ENCODE data around the gene GOLGA1. TPM values are rescaled to one million over a fixed set of nuclear protein-coding genes. Genes with fewer than 3 reads are reported as not detected.
"Not testable (repeated sequence)": the region's sequence is repeated elsewhere in the genome, so short reads cannot be mapped to it uniquely, and the experiment has no call there.

Gene GOLGA1
- total RNA-seq, 2 donors from 2014 or later: 26.4 to 30.5 TPM

DNA sequence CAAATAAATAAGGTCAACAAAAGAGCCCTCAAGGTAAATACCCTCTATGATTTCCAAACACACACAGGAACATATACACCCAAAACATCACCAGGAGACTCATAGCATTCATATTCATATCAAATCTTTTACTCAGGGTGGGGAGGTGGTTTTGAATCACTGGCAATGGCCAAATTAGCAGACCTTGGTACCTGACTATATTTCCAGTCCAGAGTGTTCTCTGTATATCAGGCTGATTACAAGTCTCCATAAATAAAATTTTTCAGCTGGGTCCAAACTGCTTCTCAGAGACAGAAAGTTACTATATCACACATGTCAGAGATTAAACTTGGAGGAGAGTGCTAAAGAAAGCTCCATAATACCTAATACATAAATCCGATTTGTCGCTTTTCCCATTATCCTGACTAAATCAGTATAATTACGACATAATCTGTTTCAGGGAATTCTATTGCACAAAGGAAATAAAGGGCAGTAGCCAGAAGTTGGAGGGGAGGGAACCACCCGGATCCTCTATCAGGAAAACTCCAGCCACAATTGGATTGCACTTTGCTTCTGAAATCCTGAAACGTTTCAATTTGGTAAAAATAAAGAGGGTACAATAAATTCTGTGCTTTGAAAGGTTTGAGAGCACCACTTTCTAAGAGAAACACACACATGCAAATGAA is 7.0 kb upstream of the GOLGA1 start:
- intact Hi-C loops (cut with DNase I, micrococcal nuclease): loop anchor here in 1 of 2 donors (10.0 kb wide), 1 partner anchor 197 kb away; the partner anchor contains the start of gene SCAI
- DNase-seq (no peak), ATAC-seq (no peak)

DNA sequence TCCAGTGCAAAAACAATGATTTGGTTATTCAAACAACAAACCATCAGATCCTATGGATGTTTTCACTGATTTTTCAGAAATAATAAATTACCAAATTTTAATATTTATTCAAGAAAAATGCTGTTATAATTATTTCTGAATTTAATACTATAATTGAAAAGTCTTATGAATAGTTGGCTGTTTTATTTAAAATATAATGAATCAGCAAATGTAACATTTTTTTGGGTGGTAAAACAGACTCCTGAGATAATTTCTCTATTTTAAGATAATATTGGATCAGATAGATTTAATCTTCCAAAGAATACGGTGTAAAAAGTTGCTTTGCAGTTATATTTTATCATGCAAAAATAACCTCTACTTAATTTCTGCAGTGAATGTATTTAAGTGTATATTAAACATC is 5.3 kb upstream of the GOLGA1 start:
- intact Hi-C loops (cut with DNase I, micrococcal nuclease): loop anchor here in 1 of 2 donors (10.0 kb wide), 1 partner anchor 199 kb away; the partner anchor contains the start of gene SCAI
- no peak for DNase-seq
- ATAC-seq: no peak

DNA sequence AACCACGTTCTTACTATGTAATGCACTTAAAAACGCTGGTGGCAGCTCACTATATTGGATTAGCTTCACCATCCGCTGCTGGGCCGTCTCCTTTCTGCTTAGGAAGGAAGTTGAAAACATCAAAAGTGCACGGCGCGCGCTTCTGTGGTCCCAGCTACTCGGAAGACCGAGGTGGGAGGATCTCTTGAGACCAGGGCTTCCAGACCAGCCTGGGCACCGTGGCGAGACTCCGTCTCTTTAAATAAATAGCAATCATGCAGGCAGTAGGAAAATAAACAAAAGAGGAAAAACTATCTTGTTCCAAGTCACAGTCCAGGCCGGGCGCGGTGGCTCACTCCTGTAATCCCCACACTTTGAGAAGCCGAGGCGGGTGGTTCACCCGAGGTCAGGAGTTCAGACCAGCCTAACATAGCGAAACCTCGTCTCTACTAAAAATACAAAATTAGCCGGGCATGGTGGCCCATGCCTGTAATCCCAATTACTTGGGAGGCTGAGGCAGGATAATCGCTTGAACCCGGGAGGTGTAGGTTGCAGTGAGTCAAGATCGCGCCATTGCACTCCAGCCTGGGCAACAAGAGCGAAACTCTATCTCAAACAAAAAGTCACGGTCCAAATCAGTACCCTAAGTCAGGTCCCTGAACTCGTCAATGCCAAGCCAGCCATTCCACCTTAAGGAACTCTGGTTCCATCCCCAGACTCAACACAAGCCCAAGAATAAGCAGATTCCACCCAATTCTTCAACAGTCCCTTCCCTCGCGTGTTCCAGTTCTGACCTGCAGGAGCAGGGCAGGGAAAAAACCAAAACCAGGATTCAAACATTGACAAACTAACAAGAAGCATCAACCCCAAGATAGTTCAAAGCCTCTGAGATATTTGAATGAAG is 1.0 kb upstream of the GOLGA1 start:
- peak; percentile 38 for ATAC-seq
- DNase-seq: peak; percentile 60 to 82
- intact Hi-C loops (cut with DNase I, micrococcal nuclease): loop anchor here in 1 of 2 donors (10.0 kb wide), 1 partner anchor 203 kb away; the partner anchor contains the start of gene SCAI

DNA sequence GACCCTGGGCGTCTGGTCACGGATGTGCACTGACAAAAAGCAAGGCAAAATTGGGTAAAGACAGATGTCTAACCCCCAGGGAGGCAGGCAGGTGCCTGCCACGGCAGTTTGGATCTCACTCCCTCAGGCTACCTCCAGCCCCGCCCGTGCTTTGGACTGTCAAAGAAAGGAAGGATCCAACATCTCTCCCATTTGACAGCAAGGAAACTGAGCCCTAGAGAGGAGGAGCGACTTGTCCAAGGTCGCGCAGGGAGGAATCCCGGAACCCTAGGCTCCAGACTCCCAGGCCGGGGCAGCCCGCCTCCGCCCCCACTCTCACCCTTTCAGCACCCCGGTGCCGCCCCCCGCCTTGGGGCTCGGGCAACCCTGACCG is 376 bp downstream of the GOLGA1 start:
- intact Hi-C loops (cut with DNase I, micrococcal nuclease): loop anchor here in 1 of 2 donors (10.0 kb wide), 1 partner anchor 204 kb away; the partner anchor contains the start of gene SCAI
- DNase-seq: no peak
- ATAC-seq: peak; percentile 44

DNA sequence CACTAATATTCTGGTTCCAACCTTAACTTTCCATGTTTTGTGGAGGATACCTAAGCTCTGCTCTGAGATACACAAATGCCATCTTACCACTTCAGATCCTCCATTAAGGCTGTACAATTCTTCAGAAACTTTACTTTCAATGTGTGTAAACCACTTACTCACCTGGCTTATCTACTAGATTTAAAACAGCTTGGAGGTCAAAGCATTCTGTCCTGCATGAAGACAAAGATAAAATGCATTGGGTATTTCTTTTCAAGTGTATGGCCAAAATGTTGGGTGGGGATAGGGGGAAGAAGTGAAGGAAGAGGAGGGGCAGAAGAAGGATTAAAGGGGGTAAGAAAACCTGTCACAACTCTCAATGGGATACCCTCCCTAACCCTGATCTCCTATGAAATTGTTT is 939 bp downstream of the GOLGA1 start:
- ATAC-seq (no peak), DNase-seq (no peak)
- intact Hi-C loops (cut with DNase I, micrococcal nuclease): loop anchor here in 1 of 2 donors (10.0 kb wide), 1 partner anchor 205 kb away; the partner anchor contains the start of gene SCAI

DNA sequence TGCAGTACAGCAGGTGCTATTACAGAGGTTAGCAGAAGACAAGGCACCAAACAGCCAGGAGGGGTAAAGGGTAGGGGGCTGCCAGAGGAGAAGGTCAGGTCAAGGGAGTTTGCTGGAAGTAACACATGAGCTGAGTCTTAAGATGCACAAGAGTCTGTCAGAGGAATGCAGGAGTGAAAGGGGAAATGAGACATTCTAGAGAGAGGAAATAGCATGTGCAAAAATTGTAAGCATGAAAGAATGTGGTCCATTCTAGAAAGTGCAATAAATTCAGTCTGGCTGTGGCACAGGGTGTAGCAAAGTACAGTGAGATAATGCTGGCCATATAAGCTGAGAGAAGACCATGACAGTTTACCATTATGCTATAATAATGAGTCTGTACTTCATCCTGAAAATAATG is 6.6 kb downstream of the GOLGA1 start:
- no peak for DNase-seq
- peak; percentile 29 for ATAC-seq
- intact Hi-C loops (cut with DNase I, micrococcal nuclease): no loop called here

DNA sequence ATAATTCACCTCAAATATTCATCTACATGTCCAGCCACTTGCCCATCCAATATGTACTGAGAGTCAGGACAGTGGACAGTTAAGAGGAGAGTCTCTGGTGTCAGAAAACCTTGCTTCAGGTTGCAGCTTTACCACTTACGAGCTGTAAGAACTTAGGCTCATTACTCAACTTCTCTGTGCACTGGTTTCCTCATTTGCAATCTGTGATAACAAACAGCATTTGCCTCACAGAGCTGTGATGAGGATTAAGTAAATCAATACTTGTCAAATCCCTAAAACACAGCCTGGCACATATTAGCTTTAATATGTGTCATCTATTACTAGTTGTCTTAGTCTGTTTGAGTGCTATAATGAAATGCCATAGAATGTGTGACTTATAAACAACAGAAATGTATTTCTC is 8.6 kb downstream of the GOLGA1 start:
- no peak for ATAC-seq
- intact Hi-C loops (cut with DNase I, micrococcal nuclease): no loop called here
- no peak for DNase-seq

DNA sequence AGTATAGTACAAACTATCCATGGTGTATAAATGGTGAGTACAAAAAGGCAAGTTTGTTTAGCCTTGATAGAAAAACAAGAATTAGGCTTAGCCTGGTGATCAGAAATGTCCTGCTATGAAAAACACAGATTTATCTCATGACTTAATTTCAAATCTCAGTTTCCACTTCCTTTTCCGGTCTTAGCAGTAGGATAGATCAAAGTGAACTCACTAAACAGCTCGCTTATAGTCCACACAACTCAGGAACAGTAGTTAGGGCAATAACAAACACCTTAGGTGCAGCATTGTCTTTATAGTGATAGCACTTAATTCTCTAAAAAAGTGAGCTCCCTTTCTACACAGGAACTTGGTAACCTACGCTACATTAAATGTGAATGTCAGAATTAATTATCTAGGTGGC is 11.4 kb downstream of the GOLGA1 start:
- intact Hi-C loops (cut with DNase I, micrococcal nuclease): no loop called here
- DNase-seq: no peak
- no peak for ATAC-seq

DNA sequence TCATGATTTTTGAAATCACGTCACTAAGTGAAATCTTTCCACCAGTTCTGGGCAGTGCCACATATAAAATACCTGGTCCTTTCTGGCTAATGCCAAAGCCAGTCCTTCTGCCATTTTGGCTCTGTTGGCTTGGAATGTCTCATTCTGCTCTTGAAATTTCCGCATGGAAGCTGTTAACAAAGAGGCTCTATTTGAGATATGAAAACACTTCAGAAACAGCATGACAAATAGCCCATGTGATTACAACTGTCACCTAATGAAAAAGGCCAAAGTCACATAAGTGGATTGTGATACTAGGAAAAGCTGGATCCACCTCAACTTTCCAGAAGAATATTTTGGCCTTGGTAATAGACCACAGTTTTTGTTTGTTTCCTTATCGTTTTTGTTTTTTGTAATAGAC is 12.8 kb downstream of the GOLGA1 start:
- no peak for ATAC-seq
- intact Hi-C loops (cut with DNase I, micrococcal nuclease): no loop called here
- no peak for DNase-seq

DNA sequence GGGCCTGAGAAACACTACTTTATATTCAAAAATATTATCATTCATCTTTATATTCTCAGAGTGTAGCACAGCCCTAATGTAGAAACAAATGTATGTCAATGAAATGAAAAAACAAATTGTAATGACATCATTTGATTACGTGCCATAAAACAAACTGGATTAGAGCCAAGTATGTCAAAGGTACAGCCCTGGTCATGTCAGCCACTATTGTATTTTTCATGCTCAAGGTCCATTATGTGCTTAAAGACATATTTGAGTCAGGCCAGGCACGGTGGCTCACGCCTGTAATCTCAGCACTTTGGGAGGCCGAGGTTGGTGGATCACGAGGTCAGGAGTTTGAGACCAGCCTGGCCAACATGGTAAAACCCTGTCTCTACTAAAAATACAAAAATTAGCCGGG is 20.5 kb downstream of the GOLGA1 start:
- DNase-seq; intact Hi-C loops (cut with DNase I, micrococcal nuclease): not testable (repeated sequence)
- peak; percentile 96 for ATAC-seq

DNA sequence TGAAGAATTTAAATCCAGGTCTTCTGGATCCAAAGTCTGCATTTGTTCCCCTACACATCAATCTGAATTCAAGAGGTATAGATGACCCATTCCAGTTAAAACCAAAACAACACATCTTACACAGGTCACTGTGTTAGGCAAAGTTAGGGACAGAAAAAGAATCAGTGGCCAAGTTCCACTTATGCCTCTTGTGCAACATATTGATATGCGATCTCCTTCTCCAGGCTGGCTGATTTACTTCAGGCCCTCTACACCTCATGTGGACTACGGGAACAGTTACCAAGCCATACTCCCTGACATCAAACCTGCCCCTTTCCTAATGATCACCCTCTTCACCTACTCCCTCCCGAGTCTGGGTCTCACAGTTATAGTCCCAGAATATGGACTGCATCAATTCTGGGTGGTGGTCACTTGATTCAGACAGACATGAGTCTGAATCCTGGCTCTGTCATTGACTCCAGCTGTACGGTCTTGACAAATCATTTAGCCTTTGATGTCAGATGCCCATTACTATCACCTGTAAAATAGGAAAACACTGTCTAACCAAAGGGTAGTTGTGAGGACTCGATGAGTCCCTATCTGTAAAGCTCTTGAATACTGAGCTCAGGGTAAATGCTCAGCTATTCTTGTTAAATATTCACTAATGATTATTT is 26.0 kb downstream of the GOLGA1 start:
- no peak for ATAC-seq
- no peak for DNase-seq
- intact Hi-C loops (cut with DNase I, micrococcal nuclease): no loop called here

DNA sequence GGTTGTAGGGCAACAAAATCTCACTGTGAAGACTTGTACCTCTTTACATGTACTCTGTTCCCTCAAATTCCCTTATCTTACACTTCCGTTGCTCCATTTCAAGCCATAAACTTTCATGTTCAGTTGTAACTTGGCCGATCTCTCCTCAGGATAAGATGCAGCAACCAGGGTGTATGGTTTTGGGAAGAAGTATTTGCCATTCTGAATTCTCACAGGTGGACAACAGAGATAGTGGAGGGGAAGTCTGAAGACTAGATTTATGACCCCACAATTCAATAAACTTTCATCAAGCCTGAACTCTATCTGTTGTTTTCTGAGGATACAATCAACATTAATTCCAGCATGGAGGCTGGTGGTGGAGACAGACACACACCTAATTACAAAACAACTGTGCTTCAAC is 27.5 kb downstream of the GOLGA1 start:
- intact Hi-C loops (cut with DNase I, micrococcal nuclease): no loop called here
- no peak for ATAC-seq
- no peak for DNase-seq

DNA sequence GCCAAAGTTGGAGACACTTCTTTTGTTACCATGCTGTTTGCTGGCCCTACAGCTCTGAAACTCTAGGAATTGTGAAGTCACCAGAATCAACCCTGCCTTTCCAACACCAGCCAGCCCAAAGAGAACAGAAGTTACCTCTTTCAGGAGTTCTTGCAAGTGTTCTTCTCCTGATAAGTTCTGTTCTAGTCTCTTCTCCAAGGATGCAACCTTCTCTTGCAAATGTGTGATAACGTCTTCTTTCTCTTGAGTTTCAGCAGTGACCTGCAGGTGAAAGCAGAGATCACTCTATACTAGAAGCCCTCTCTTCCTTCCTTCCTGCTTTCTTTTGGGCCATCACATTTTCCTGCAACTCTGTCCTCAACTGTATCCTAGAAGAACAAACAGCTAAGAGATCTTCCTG is 29.1 kb downstream of the GOLGA1 start:
- DNase-seq: no peak
- intact Hi-C loops (cut with DNase I, micrococcal nuclease): no loop called here
- ATAC-seq: no peak

DNA sequence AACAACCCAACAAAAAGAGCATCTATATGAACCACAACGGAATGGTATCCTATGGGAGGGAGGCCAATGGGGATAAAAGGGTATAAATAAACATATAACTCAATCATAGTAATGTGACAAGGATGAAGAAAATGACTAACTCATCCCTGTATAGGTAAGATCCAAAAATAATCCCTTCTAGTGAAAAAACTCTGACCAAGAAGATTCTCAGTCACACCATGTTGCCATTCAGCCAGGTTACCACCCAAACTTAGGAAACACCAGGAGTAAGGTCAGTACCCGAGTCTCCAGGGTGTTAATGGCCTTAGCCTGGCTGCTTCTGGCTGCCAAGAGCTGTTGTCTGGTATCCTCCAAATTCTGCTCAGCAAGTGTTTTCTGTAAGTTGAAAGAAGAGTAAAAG is 32.8 kb downstream of the GOLGA1 start:
- ATAC-seq (no peak), DNase-seq (no peak)
- intact Hi-C loops (cut with DNase I, micrococcal nuclease): no loop called here

DNA sequence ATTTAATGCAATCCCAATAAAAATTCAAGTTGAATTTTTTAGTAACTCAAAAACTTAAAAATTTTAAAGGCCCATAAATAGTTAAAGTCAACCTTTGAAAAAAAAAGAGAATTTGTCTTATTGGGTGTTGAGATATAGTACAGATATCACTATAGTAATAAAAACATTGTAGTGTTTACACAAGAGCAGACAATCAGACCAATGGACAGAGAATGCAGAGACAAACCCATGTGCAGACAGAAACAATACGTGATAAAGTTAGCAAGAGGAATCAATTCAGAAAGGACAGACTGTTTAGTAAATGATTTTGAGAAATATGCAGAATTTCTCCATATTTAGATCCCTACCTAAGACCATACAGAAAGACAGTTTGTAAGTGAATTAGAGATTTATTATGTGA is 33.9 kb downstream of the GOLGA1 start:
- DNase-seq (no peak), ATAC-seq (peak; percentile 98)
- intact Hi-C loops (cut with DNase I, micrococcal nuclease): no loop called here

DNA sequence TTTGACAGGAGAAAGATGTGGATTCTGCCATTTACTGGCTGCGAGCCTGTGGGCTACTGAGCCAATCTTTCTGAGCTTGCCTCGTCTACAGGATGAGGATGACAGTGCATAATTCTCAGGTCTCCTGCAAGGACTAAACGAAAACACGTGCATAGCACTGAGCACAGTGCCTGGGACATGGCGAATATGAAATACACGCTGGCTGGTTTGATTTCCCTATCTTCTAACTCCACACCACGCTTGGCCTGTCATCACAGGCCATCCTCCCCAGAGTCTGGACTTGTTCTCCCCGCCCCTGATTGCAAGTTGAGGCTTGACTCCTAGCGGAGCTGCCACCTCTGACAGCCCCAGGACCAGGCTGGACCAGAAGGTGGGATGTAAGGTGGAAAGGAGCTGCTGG is 41.0 kb downstream of the GOLGA1 start:
- intact Hi-C loops (cut with DNase I, micrococcal nuclease): no loop called here
- DNase-seq (no peak), ATAC-seq (no peak)

DNA sequence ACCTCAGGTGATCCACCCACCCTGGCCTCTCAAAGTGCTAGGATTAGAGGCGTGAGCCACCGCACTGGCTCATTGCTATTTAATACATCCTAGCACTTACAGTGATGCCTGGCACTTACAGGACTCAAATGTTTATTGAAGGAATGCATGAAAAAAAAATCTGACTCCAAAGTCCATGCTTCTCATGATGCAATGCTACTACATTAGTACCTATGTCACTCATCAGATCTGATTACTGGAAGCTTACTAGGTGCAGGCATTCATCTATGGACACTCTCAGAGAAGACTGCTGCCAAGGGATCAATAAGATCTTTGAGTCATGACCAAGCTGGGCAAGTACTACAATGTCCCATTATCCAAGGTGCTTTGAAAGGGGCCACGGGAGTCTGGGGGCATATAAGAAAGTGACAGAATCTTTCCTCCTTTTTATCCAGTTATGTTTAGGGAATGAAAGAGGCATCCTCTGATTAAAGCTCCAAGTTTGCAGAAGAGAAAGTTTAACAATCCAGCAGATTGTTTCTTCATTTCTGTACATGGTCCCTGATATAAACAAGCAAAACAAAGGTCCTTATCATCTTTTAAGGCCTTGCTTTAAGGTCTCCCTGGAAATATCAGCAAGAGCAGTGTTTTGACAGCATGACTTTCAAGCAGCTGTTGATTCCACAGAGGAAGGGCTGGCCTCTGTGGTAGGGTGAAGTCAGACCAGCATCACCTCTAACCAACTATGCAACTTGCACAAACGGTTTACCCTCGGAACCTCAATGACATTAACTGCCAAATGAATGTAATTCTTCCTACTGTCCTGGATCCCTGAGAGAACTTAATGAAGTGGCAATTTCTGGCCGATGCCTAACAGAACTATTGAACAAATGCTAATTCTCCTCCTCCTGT is 43.1 kb downstream of the GOLGA1 start:
- DNase-seq: no peak

DNA sequence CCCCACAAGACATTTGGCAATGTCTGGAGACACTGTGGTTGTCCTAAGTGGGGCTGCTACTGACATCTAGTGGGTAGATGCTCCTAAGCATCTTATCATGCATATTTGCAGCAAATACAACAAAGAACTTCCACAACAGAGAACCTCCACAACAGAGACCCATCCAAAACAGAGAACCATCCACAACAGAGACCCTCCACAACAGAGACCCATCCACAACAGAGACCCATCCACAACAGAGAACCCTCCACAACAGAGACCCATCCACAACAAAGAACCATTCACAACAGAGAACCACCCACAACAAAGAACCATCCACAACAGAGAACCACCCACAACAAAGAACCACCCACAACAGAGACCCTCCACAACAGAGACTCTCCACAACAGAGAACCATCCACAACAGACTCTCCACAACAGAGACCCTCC is 46.1 kb downstream of the GOLGA1 start:
- intact Hi-C loops (cut with DNase I, micrococcal nuclease): no loop called here
- ATAC-seq (peak; percentile 40), DNase-seq (no peak)

More for the DNA sequence above, 43.1 kb downstream of the GOLGA1 start:
- peak; percentile 50 for ATAC-seq
- intact Hi-C loops (cut with DNase I, micrococcal nuclease): no loop called here

All from left colon (tissue), 2 donors.